ENCODE results near the gene ZNF570. TPM values are rescaled to one million over a fixed set of nuclear protein-coding genes. Genes with fewer than 3 reads are reported as not detected.

ZNF570 gene
- 2.2 and 3.6 TPM in 2 replicates for total RNA-seq

DNA sequence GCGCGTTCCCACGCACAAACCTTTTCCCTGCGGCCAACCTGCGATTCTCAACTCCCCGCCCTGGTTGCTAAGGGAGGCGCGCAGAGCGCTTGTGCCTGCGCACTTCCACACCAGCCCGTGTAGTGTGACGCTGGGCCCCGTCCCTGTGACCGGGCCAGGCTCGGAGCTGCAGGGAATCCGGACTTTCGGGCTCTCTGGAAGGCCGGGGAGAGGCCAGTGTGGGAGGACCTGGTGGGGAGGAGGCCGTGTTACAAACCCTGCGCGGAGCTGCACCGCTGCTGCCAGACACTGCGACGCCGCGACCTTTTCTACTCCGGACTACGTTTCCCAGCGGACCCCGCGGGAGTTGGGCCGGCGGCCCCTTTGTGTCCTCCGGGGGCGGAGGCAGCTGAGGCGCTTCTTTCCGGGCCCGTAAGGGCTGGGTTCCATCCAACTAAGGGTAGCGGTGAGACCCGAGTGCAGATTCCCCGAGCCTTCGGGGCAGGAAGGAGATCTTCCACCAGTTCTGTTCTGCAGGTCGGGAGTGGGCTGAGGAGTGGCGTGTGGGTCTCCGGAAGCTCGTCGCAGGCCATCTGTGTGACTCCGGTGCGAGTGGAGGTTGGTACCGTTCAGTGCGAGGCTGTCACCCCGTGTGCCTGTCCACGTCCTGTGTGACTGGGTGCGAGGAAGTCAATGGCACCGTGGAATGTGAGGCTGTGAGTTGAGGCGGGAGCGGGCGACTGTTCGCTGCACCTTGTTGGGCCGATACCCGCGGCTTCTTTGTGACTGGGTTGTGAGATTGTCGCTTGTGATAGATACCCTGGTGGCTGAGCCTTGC, at the start of gene ZNF570:
Gene ZNF570 (plus strand): TSS at position 396 of the 817 bp plus-strand sequence. CDS start 999 bp downstream, outside the sequence.
- no peaks in the 10 kb centered on the region for H3K27me3 Mint-ChIP-seq
- intact Hi-C loops (cut with micrococcal nuclease), result loop anchor here (1.0 to 10.0 kb wide), 9 partner anchors 38 to 1354 kb away; partner anchors contain the start of genes OVOL3, POLR2I, TBCB and ZNF420
- peak within 1 kb of the TSS; percentile 90 for H3K4me3 Mint-ChIP-seq
- peaks cover 16% of the 10 kb centered on the region for H3K9me3 Mint-ChIP-seq
- H3K36me3 Mint-ChIP-seq (ENCODE audit: low read depth), result peaks cover 38% of the 10 kb centered on the region
- peaks cover 19% of the 10 kb centered on the region for H3K4me1 Mint-ChIP-seq
- peak; percentile 96 for DNase-seq
- peak within 1 kb of the TSS; percentile 93 for H3K27ac Mint-ChIP-seq

DNA sequence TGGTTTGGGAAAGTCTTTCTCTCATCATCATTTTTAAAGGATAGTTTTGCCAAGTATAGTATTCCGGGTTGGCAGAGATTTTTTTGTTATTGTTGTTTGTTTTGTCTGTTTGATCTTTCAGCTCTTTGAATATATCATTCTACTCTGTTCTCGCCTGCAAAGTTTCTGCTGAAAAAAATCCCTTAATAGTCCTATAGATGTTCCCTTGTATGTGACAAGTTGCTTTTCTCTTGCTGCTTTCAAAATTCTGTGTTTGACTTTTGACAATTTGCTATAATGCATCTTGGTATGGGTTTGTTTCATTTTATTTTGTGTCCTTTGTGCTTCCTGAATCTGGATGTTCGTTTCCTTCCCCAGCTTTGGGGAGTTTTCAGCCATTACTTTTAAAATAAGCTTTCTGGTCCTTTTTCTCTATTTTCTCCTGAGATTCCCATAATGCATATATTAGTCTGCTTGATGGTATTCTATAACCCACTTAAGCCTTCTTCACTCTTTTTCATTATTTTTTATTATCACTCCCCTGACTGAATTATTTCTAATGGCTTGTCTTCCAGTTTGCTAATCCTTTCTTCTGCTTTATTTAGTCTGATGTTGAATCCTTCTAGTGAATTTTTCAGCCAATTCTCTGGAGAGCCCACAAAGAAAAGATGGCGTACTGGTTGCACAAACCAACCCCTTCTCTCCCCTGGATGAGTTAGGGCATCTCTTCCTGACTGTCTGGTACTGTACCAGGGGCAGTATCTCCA, 16.5 kb upstream of the ZNF570 start:
- Mint-ChIP-seq H3K36me3 (ENCODE audit: low read depth) (peaks cover 44% of the 10 kb centered on the region), H3K9me3 (peaks cover 33% of the 10 kb centered on the region), H3K27me3 (no peaks in the 10 kb centered on the region), H3K27ac (no peak overlapping the region), H3K4me3 (no peak overlapping the region), H3K4me1 (no peaks in the 10 kb centered on the region)
- intact Hi-C loops (cut with micrococcal nuclease), result no loop called here
- DNase-seq, result no peak

DNA sequence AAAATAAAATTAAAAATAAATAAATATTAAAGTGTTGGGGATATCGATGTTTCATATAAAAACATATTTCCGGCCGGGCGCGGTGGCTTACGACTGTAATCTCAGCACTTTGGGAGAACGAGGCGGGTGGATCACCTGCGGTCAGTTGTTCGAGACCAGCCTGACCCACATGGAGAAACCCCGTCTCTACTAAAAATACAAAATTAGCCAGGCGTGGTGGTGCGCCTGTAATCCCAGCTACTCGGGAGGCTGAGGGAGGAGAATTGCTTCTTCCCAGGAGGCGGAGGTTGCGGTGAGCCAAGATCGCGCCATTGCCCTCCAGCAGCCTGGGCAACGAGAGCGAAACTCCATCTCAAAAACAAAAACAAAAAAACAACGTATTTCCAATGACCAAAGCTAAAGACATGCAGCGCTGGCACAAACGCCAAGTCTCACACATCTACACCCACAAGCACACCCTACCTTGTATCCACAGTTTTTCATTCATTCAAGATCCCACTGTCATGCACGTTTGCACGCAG, 2.8 kb upstream of the ZNF570 start:
- Mint-ChIP-seq H3K36me3 (ENCODE audit: low read depth) (peaks cover 41% of the 10 kb centered on the region), H3K27ac (peak overlapping the region; percentile 93), H3K27me3 (no peaks in the 10 kb centered on the region), H3K4me1 (peaks cover 19% of the 10 kb centered on the region), H3K4me3 (peak overlapping the region; percentile 90), H3K9me3 (peaks cover 16% of the 10 kb centered on the region)
- DNase-seq, result no peak
- intact Hi-C loops (cut with micrococcal nuclease), result loop anchor here (2.0 to 10.0 kb wide), 10 partner anchors 248 to 1352 kb away; partner anchors contain the start of genes OVOL3, POLR2I, TBCB and ZNF383

DNA sequence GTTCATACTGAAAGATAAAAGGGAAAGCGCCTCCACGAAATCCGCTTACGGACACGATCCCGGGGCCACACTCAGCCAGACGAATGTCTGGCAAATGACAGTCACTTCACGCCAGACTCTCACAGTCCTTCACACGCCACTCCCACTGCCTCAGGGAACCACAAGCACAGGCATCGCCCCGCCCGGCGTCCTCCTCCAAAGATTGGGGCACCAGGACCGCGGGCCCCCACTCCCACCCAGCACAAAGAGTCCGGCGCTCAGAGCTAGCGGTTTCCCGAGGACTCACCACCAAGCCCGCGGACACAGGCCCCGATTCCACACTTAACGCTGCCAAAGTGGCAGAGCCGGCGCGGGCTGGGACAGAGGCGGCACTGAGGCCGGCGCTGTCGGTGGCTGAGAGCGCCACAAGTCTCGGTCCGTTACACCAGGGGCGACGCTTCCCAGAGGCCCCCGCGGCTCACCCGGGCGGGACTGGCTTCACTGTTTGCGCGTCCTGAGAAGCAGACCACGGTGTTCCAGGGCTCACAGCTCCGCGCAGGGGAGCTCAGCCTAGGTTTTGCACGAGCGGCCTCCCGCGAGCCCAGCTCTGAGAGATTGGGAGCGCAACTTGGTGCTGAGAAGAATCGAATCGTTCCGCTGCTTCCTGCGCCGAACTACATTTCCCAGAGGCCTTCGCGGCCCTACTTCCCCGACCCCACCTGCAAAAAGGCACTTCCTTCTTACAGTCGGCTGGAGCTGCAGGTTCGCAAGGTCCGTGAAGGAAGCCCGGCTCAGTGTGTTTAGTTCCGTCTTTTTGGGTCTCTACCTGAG, 2.2 kb upstream of the ZNF570 start, which contains the start of gene ZNF569:
Gene ZNF569 (minus strand): TSS at position 647 of the 810 bp plus-strand sequence. CDS start 22,523 bp downstream, outside the sequence.
- peak; percentile 96 for DNase-seq
- Mint-ChIP-seq H3K4me1 (peaks cover 19% of the 10 kb centered on the region), H3K4me3 (peak within 1 kb of the TSS; percentile 90), H3K36me3 (ENCODE audit: low read depth) (peaks cover 41% of the 10 kb centered on the region), H3K9me3 (peaks cover 16% of the 10 kb centered on the region), H3K27me3 (no peaks in the 10 kb centered on the region), H3K27ac (peak within 1 kb of the TSS; percentile 93)
- intact Hi-C loops (cut with micrococcal nuclease), result loop anchor here (1.0 to 10.0 kb wide), 14 partner anchors 96 to 1352 kb away; partner anchors contain the start of genes OVOL3, POLR2I, TBCB and ZFP30

- DNase-seq, result no peak
- intact Hi-C loops (cut with micrococcal nuclease), result loop anchor here (1.0 to 10.0 kb wide), 15 partner anchors 39 to 1353 kb away; partner anchors contain the start of genes OVOL3, POLR2I, TBCB and ZFP30
- H3K4me1 Mint-ChIP-seq, result peaks cover 19% of the 10 kb centered on the region
Measured at GRCh38 chr19:37467608-37468090, 1.5 kb upstream of the ZNF570 start.

DNA sequence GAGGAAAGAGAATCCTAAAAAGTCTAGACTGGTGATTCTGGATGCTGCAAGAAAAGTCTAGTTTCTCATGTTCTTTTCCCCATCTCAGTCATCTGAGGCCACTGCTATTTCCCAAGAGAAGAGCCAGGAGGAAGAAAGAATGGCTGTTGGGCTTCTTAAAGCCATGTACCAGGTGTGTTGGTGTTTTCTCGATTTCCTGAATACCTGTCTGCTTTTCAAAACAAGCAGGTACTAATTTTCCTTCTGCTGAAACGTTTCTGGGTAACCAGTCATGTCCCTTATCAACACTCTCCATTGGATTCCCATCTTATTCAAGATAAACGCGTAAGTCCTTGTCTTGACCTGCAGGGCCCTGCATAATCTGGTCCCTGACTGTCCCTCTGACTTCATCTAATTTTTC, 1.1 kb downstream of the ZNF570 start:
- Mint-ChIP-seq H3K4me1 (peaks cover 19% of the 10 kb centered on the region), H3K27ac (no peak overlapping the region), H3K4me3 (peak overlapping the region; percentile 90), H3K36me3 (ENCODE audit: low read depth) (peaks cover 31% of the 10 kb centered on the region), H3K27me3 (no peaks in the 10 kb centered on the region), H3K9me3 (peaks cover 7% of the 10 kb centered on the region)
- intact Hi-C loops (cut with micrococcal nuclease), result no loop called here
- DNase-seq, result no peak

More at GRCh38 chr19:37467608-37468090, 1.5 kb upstream of the ZNF570 start:
- peak overlapping the region; percentile 93 for H3K27ac Mint-ChIP-seq
- no peaks in the 10 kb centered on the region for H3K27me3 Mint-ChIP-seq
- H3K9me3 Mint-ChIP-seq, result peaks cover 16% of the 10 kb centered on the region
- peak overlapping the region; percentile 90 for H3K4me3 Mint-ChIP-seq
- H3K36me3 Mint-ChIP-seq (ENCODE audit: low read depth), result peaks cover 41% of the 10 kb centered on the region

DNA sequence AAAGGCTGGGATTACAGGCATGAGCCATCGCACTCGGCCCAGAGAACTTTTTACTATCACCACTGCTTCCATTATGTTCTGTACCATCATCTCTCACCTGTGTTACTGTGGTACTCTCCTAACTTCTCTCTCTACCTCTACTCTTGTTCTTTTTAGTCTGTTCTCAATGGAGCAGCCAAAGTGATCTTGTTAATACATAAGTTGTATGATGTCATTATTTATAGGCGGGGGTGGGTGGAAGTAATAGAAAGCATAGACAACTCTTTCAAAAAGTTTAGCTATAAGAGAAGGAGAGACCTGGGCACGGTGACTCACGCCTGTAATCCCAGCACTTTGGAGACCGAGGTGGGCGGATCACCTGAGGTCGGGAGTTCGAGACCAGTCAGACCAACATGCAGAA, 3.0 kb downstream of the ZNF570 start:
- Mint-ChIP-seq H3K9me3 (peaks cover 20% of the 10 kb centered on the region), H3K4me3 (no peak overlapping the region), H3K4me1 (peaks cover 12% of the 10 kb centered on the region)

DNA sequence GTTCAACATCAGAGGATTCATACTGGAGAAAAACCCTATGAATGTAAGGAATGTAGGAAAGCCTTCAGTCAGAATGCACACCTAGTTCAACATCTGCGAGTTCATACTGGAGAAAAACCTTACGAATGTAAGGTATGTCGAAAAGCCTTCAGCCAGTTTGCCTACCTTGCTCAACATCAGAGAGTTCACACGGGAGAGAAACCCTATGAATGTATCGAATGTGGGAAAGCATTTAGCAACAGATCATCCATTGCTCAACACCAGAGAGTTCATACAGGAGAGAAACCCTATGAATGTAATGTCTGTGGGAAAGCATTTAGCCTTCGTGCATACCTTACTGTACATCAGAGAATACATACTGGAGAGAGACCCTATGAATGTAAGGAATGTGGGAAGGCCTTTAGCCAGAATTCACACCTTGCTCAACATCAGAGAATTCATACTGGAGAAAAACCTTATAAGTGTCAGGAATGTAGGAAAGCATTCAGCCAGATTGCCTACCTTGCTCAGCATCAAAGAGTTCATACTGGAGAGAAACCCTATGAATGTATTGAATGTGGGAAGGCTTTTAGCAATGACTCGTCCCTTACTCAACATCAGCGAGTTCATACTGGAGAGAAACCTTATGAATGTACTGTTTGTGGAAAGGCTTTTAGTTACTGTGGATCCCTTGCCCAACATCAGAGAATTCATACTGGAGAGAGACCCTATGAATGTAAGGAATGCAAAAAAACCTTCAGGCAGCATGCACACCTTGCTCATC, 15.4 kb downstream of the ZNF570 start:
- intact Hi-C loops (cut with micrococcal nuclease), result no loop called here
- no peaks in the 10 kb centered on the region for H3K4me1 Mint-ChIP-seq
- peaks cover 32% of the 10 kb centered on the region for H3K9me3 Mint-ChIP-seq
- H3K27me3 Mint-ChIP-seq, result no peaks in the 10 kb centered on the region
- no peak overlapping the region for H3K4me3 Mint-ChIP-seq
- DNase-seq, result no peak
- no peak overlapping the region for H3K27ac Mint-ChIP-seq
- peaks cover 52% of the 10 kb centered on the region for H3K36me3 Mint-ChIP-seq (ENCODE audit: low read depth)

More for the DNA sequence above, 3.0 kb downstream of the ZNF570 start:
- no peak for DNase-seq
- H3K27me3 Mint-ChIP-seq, result no peaks in the 10 kb centered on the region
- peaks cover 40% of the 10 kb centered on the region for H3K36me3 Mint-ChIP-seq (ENCODE audit: low read depth)
- no peak overlapping the region for H3K27ac Mint-ChIP-seq
- intact Hi-C loops (cut with micrococcal nuclease), result no loop called here

GRCh38 chr19:37492213-37492612, 23.1 kb downstream of the ZNF570 start:
- Mint-ChIP-seq H3K9me3 (peaks cover 27% of the 10 kb centered on the region), H3K27me3 (no peaks in the 10 kb centered on the region), H3K27ac (no peak overlapping the region), H3K4me1 (no peaks in the 10 kb centered on the region), H3K4me3 (no peak overlapping the region), H3K36me3 (ENCODE audit: low read depth) (no peaks in the 10 kb centered on the region)
- intact Hi-C loops (cut with micrococcal nuclease), result no loop called here
- DNase-seq, result no peak

DNA sequence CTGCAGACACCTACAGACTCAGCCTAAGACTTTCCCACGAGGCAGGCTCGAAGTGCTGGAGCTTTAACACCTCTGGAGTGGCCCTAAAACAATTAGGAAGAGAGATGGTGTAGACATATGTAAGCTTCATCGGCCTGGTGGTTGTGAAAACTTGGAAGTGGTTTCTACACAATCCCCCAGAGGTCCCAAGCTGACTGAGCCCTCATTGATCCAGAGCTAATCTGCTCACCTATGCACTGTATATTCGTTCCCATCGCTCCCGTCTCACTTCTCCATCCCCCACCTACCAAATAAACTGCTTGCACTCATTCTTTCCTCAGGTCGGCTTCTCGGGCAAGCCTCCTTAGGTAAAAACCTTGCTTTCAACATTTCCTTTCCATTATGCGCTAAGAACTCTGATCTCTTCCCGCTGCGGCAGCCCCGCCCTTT, 36.8 kb downstream of the ZNF570 start:
- H3K4me3 Mint-ChIP-seq, result no peak overlapping the region
- intact Hi-C loops (cut with micrococcal nuclease), result loop anchor here (2.0 kb wide), 1 partner anchor 37 kb away; the partner anchor contains the start of gene ZNF570
- H3K9me3 Mint-ChIP-seq, result peaks cover 19% of the 10 kb centered on the region
- H3K27me3 Mint-ChIP-seq, result no peaks in the 10 kb centered on the region
- DNase-seq, result no peak
- H3K4me1 Mint-ChIP-seq, result no peaks in the 10 kb centered on the region
- H3K27ac Mint-ChIP-seq, result no peak overlapping the region
- H3K36me3 Mint-ChIP-seq (ENCODE audit: low read depth), result peaks cover 2% of the 10 kb centered on the region

GRCh38 chr19:37506387-37507166, 37.4 kb downstream of the ZNF570 start, which contains the start of gene ZNF793:
Gene ZNF793, plus strand, starts transcription at chr19:37506939. Its CDS starts 16,501 bp downstream, at chr19:37523440.
- H3K4me3 Mint-ChIP-seq, result no peak within 1 kb of the TSS
- H3K27ac Mint-ChIP-seq, result no peak within 1 kb of the TSS
- intact Hi-C loops (cut with micrococcal nuclease), result loop anchor here (2.0 kb wide), 1 partner anchor 38 kb away; the partner anchor contains the start of gene ZNF570

More at GRCh38 chr19:37506387-37507166, 37.4 kb downstream of the ZNF570 start, which contains the start of gene ZNF793:
- Mint-ChIP-seq H3K36me3 (ENCODE audit: low read depth) (peaks cover 2% of the 10 kb centered on the region), H3K27me3 (no peaks in the 10 kb centered on the region), H3K4me1 (no peaks in the 10 kb centered on the region), H3K9me3 (peaks cover 19% of the 10 kb centered on the region)
- peak; percentile 80 for DNase-seq
